GDM1 (cell line): ENCODE data around the gene DNAL1.

Source experiments
- DNase-seq: peaks from one replicate; lab custom pipeline; 2025; lab: John Stamatoyannopoulos, UW

DNAL1 gene

DNA sequence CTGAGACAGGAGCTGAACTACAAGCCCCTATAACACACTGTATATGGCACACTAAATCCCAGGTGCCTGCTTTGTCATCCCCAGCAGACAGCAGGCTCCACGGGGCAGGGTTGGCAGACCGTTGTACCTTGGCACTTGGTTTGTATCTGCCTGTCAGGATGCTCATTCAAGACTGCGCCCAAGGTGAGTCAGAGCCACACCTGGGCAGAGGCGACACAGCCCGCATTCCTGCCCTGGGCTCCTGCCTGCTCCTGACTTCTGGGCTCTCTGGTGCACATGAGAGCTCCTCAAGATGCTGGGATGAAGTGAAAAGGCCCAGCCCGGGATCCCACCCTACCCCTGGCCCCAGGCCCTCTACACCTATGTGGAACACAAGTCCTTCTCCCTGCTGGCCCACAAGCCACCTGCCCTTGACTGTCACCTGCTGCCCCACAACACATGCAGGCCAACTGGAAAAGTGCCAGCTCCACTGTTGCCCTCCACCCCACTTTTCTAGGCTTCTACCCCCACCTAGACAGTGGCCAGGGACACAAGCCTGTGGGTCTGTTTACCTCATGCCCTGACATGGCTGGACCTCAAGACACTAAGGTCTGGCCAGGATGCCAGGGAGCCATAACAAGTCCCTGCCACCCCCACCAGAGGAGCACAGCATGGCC, 100.2 kb downstream of the DNAL1 start:
- DNase-seq: no peak

- DNase-seq: no peak
Observed at GRCh38 chr14:73745571-73746519, 101.1 kb downstream of the DNAL1 start.

DNA sequence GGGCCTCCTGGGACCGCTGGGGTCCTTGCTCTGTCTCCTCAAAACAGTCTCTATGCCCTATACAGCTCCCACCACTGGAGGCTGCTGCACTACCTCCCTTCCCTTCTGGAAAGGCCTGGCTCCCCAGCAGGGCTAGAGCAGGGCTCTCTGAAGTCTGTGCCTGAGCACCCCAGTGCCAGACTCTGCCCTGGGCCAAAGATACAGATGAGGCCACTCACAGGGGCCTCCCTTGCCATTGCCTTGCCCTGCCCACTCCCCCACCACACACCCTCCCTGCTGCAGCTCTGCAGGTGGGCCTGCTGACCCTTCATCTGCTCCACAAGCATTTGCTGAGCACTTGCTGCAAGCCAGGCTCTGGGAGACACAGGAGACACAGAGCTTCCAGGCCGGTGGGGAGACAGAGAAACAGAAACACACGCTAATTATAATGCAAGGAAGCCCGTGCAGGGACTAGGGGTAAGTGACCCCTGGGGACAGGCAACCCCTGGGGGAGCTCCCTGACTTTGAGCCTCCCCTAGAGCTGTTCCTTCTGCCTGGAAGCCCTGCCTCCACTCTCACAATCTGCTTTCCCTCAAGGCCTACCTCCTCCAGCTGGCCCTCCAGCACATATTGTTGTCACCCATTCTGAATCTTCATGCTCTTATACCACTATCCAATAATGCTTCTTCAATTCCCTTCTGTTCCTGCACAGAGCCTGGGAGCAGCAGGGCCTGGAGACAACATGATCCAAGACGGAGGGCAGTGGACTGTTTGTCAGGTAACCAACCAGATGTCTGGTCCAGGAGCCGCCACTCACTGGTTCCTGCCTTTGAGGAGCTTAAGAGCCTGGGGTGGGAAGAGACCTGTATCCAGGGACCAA, 102.0 kb downstream of the DNAL1 start:
- no peak for DNase-seq

DNA sequence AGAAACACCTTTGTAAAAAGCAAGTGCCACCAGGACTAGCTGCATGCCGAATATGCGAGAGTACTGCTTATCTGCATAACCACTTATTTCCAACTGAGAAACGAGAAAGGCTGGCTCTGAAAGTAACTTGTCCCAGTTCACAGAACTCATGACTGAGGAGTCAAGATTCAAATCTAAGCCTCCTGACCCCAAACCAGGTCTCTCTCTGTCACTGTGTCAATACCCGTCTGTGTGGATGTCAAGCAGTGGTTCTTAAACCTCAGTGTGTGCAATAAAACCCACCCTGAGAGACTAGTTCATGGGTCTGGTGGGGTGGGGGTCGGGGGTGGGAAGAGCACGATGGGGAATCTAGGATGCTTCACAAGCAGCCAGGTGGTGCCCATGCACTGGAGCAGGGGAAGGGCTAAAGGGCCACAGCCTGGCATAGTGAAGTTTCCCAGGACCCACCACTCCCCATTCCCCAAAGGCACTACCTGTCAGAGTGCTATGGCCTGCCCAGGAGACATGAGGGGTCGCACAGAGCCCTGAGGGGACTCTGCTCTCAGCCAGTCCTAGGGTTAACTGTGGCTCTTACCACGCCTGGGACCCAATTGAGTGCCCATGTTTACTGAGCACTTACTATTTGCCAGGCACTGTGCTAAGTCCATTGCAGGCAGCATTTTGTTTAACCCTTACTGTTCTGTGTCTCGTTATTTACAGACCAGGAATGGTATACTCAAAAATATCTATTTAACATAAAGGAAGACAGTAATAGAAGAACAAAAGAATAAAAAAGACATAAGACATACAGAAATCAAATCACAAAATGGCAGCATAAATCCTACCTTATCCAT, 102.8 kb downstream of the DNAL1 start:
- no peak for DNase-seq

DNA sequence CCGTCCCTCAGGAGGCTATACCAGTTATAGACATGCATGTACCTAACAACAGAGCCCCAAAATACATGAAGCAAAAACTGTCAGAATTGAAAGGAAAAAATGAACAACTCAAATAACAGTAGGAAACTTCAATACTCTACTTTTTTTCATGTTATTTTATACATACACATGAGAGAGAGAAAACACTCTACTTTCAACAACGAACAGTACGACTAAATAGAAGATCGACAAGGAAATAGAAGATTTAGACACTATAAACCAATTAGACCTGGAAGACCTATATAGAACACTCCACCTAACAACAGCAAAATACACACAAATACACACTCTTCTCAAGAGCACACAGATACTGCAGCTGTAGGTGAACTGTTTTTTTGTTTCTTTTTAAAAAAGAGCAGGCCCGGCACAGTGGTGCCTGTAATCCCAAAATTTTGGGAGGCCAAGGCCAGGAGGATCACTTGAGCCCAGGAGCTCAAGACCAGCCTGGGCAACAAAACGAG, 104.1 kb downstream of the DNAL1 start:
- DNase-seq: no peak

- no peak for DNase-seq
Observed at GRCh38 chr14:73749706-73750530, 105.1 kb downstream of the DNAL1 start.

DNA sequence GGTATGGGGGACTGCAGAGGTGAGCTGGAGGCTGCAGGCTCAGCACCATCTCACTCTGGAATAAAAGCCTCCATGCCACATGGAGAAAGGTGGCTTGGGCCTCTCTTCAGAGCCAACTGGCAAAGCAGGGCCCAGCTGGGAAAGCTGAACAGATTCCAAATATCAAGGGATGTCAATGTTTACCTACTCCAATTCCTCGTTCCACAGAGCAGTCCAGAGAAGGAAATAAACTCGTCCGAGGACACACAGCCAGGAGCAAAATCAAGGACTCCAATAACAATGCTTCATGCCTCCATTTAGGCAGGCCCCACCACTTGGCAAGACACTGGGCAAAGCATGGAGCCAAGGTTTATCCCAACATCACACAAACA, 105.7 kb downstream of the DNAL1 start:
- no peak for DNase-seq

- DNase-seq: no peak
Observed at GRCh38 chr14:73751157-73751691, 106.4 kb downstream of the DNAL1 start.

DNA sequence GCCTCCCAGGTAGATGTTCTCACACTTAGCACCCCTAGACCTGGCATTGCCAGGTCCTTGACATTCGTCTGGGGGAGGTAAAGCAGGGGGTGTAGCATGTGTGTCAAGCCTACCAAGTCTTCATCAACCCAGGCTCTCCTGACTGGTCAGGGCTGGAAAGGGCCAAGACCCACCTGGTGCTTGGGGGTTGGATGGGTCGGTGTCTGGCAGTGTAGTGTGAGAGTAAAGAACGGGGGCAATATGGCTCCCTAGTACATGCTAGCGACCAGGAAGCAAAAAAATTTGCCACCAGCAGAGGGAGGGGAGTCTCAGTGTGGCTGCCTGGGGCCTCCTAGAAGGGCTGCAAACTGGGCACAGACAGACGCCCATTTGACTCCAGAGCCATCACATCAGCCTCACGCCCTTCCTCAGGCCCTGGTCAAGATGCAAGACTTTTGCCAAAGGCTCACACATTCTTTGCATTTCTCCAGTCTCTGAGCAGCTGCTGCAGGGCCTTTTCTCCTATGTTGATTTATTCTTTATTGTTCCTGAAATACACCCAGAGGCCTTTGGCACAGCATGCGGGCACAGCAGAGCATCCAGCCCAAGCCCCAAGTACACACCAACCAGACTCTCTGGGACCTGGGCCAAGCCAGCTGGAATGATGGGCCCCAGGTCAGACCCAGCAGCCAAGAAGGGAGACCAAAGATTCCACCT, 107.7 kb downstream of the DNAL1 start:
- no peak for DNase-seq
